Fibroblast of lung (primary cell): ENCODE data around the gene ZNF730.

ENCODE experiments used
- CTCF ChIP-seq, 2 donors: IDR thresholded peaks in 1 of 2; conservative IDR thresholded peaks in 1 of 2; 1 replicate in 1 of 2; 2 replicates in 1 of 2; pipeline ENCODE4 v1.5.1; 2011 to 2012; ENCODE audit warnings: low read length in 2 of 2, control low read depth in 1 of 2, inconsistent platforms in 1 of 2, low read depth in 1 of 2, mild to moderate bottlenecking in 1 of 2
- EZH2 ChIP-seq: IDR thresholded peaks from 2 replicates; pipeline ENCODE4 v1.5.1; 2012; ENCODE audit warnings: low read length, control low read depth, mild to moderate bottlenecking; ENCODE audit errors: missing control alignments

GRCh38 chr19:23118400-23118799 is 1.6 kb downstream of the ZNF730 start:
- TF ChIP-seq CTCF (conservative IDR thresholded peaks at IDR 0.05 in 1 of 2, IDR thresholded peaks at IDR 0.05 in 1 of 2; ENCODE audit: low read depth in 1 of 2, low read length in 2 of 2): no peak
- no peak for TF ChIP-seq EZH2
